ENCODE results near the gene ANKRD45. TPM values are rescaled to one million over a fixed set of nuclear protein-coding genes. Genes with fewer than 3 reads are reported as not detected.
"Not testable (repeated sequence)": the region's sequence is repeated elsewhere in the genome, so short reads cannot be mapped to it uniquely, and the experiment has no call there.

Gene ANKRD45
- total RNA-seq, 1 donor from 2014 or later = 0.47 TPM

GRCh38 chr1:173642450-173643139, 27.1 kb downstream of the ANKRD45 start:
- not testable (repeated sequence) for DNase-seq (ENCODE audit: low spot score)

GRCh38 chr1:173639102-173639501, 30.5 kb downstream of the ANKRD45 start:
- DNase-seq (ENCODE audit: low spot score) = no peak

GRCh38 chr1:173638043-173639021, 31.3 kb downstream of the ANKRD45 start:
- no peak for DNase-seq (ENCODE audit: low spot score)

DNA sequence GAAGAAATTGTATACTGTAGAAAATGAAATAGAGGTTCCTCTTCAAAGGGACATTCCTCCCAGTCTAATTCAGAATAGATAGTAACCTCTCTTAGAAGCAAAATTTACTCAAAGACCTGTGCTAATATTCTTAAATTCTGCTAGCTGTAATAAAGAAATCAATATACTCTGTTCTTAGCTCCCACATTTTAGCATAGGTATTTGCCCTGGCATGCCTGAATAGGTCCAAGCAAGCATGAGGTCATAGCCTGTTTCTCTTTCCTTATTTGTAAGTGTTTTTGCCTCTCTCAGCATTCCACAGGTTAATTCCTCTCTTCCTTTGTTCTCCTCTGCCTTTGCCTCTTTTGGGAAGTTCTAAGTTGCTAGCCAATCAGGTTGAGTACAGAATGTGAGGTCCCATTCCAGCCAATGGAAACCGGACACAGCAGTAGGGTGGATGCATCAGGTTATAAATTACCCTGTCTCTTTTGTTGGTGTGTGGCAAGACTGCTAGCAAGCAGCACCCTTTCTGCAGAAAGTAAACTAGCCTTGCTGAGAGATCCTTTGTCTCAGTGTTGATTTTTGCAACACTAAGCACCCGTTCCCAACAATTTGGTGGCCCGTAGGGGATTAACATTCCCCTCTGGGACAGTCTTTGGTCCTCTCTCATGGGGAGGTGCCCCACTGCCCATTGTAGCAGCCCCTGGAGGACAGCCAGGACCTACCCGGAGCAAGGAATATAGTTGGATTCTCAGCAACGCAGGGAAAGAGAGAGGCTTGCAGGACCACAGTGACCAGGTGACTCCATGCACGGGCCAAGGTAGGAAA, 32.2 kb downstream of the ANKRD45 start:
- not testable (repeated sequence) for DNase-seq (ENCODE audit: low spot score)

- no peak for DNase-seq (ENCODE audit: low spot score)
Measured at GRCh38 chr1:173635116-173635515, 34.5 kb downstream of the ANKRD45 start, which contains the start of gene TEX50. TEX50 (plus strand) TSS chr1:173635338; CDS start chr1:173635522, 184 bp downstream.

- no peak for DNase-seq (ENCODE audit: low spot score)
Measured at GRCh38 chr1:173628888-173629287, 40.8 kb downstream of the ANKRD45 start.

DNA sequence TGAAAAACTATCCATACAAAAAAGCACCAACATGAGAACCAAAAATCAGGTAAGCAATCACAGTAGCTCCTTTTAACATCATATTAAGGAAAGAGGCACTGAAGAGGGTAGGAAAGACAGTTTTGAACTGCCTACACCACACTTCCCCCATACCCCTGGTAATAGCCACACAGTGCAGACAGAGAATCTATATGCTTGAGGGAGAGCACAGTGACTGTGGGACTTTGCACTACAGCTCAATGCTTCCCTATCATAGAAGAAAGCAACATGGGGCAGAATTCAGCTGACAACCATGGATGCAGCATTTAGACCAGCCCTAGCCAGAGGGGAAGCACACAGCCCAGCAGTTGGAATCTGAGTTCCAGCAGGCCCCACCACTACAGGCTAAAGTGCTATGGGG, 42.4 kb downstream of the ANKRD45 start:
- no peak for DNase-seq (ENCODE audit: low spot score)

- DNase-seq (ENCODE audit: low spot score) = no peak
Measured at GRCh38 chr1:173616859-173617258, 52.8 kb downstream of the ANKRD45 start.

DNA sequence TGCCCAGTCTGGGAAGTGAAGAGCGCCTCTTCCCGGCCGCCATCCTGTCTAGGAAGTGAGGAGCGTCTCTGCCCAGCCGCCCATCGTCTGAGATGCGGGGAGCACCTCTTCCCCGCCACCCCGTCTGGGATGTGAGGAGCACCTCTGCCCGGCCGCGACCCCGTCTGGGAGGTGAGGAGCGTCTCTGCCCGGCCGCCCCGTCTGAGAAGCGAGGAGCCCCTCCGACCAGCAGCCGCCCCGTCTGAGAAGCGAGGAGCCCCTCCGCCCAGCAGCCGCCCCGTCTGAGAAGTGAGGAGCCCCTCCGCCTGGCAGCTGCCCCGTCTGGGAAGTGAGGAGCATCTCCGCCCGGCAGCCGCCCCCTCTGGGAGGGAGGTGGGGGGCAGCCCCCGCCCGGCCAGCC, 56.6 kb downstream of the ANKRD45 start:
- DNase-seq (ENCODE audit: low spot score) = not testable (repeated sequence)

DNA sequence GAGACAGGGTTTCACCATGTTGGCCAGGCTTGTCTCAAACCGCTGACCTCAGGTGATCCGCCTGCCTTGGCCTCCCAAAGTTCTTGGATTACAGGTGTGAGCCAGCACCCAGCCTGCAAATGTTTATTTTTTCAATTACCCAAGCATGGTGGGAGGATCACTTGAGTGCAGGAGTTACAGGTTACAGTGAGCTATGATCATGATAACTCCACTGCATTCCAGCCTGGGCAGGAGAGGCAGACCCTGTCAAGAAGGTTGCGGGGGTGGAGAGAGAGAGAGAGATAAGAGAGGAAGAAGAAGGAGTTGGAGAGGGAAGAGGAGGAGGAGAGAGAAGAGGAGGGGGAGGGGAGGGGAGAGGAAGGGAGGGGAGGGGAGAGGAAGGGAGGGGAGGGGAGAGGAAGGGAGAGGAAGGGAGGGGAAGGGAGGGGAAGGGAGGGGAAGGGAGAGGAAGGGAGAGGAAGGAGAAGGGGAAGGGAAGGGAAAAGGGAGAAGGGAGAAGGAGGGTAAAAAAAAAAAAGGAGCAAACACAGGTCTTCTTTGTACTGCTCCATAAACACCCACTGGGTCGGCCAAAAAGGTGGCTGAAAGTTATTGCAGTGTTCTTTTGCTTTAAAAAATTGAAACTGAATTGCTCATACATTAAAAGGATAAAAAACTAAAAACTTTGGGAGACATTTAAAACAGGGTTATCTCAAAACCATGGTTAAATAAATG, 61.0 kb downstream of the ANKRD45 start:
- no peak for DNase-seq (ENCODE audit: low spot score)

- DNase-seq (ENCODE audit: low spot score) = no peak
Measured at GRCh38 chr1:173603056-173603591, 66.5 kb downstream of the ANKRD45 start, which contains the start of gene SLC9C2. SLC9C2 (minus strand) TSS chr1:173603072; CDS start chr1:173601776, 1,296 bp downstream.

DNA sequence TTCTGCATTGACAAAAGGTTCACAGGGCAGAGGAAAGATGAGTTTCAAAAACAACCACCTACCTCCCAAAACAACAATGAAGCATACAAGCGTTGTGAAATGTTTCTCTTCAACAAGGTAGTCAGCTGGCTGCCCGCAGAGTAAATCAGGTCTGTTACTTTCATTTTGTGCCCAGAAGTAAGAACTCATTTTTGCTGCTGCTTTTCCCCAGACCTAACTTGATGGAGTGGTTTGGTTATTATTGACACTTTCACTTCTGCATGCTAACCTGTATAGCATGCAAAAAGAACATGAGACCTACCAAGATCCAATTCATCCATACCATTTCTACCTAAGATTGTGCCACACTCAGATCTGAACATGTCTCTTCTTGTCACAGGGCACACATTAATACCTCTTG, 68.1 kb downstream of the ANKRD45 start:
- DNase-seq (ENCODE audit: low spot score) = no peak

DNA sequence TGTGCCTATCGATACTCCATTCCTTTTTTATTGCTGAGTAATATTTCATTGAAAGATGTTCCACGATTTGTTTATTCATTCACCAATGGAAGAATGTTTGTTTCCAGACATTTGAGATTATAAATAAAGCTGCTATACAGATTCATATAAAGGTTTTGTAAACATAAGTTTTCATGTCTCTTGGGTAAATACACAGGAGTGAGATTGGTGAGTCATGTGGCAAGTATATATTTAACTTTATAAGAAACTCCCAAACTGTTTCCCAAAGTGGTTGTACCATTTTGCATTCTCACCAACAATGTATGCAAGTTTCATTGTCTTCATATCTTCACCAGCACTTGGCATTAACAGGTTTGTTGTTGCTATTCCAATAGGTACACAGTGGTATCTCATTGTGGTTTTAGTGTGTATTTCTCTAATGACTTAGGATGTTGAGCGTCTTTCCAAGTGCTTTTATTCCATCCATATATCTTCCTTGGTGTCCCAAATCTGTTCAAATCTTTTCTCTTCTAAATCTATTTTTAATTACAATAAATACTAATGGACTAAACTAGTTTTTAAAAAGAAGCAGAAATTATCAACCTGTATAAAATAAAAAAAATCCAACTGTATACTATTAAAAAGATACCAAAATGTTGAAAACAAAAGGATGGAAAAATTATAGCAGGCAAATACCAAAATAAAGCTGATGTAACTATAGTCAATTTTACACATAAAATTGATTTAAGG, 73.4 kb downstream of the ANKRD45 start:
- DNase-seq (ENCODE audit: low spot score) = no peak

GRCh38 chr1:173591138-173591537, 78.5 kb downstream of the ANKRD45 start:
- DNase-seq (ENCODE audit: low spot score) = not testable (repeated sequence)

GRCh38 chr1:173590557-173590956, 79.1 kb downstream of the ANKRD45 start:
- DNase-seq (ENCODE audit: low spot score) = no peak

- no peak for DNase-seq (ENCODE audit: low spot score)
Measured at GRCh38 chr1:173581383-173582079, 88.1 kb downstream of the ANKRD45 start.

GRCh38 chr1:173580658-173581057, 89.0 kb downstream of the ANKRD45 start:
- DNase-seq (ENCODE audit: low spot score) = no peak

- no peak for DNase-seq (ENCODE audit: low spot score)
Measured at GRCh38 chr1:173580071-173580470, 89.6 kb downstream of the ANKRD45 start.

DNA sequence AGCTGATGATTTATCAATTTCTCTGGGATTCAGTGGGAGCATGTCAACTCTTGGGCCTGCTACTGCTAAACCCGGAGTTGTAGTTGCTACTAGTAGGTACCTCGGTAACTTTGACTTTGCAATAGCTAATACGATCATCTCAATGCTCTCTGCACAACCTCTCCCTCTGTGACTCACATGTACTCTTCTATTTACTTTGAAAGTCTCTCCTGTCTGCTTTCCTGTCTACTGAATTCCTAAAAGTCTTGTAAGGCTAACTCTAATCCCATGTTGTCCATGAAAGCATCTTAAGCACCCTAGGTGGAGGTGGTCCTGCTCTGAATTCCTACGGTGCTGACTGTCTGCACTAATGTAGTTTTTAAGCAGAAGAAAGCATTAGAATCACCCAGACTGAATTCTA, 96.1 kb downstream of the ANKRD45 start:
- DNase-seq (ENCODE audit: low spot score) = no peak

Measured in ureter (tissue), 1 donor.